ENCODE results near the gene GNG12.

- TF ChIP-seq FOS (IDR thresholded peaks at IDR 0.05; ENCODE audit: borderline replicate concordance, insufficient read depth, low read length) (no peak), JUN (IDR thresholded peaks at IDR 0.05; ENCODE audit: borderline replicate concordance, insufficient read depth, insufficient read length, low read depth) (no peak), POLR2A (IDR thresholded peaks at IDR 0.05; ENCODE audit: low read depth, low read length) (no peak)
- TF ChIP-seq, protein P1, sequence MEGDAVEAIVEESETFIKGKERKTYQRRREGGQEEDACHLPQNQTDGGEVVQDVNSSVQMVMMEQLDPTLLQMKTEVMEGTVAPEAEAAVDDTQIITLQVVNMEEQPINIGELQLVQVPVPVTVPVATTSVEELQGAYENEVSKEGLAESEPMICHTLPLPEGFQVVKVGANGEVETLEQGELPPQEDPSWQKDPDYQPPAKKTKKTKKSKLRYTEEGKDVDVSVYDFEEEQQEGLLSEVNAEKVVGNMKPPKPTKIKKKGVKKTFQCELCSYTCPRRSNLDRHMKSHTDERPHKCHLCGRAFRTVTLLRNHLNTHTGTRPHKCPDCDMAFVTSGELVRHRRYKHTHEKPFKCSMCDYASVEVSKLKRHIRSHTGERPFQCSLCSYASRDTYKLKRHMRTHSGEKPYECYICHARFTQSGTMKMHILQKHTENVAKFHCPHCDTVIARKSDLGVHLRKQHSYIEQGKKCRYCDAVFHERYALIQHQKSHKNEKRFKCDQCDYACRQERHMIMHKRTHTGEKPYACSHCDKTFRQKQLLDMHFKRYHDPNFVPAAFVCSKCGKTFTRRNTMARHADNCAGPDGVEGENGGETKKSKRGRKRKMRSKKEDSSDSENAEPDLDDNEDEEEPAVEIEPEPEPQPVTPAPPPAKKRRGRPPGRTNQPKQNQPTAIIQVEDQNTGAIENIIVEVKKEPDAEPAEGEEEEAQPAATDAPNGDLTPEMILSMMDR (IDR thresholded peaks at IDR 0.05; ENCODE audit: extremely low read depth in 1 of 2, insufficient read depth in 1 of 2, low read depth in 1 of 2, low read length in 2 of 2), result no peak
Observed at GRCh38 chr1:67723126-67723525, 110.1 kb downstream of the GNG12 start.
